H9 (cell line): ENCODE results near the gene ZSWIM6. TPM values are rescaled to one million over a fixed set of nuclear protein-coding genes. Genes with fewer than 3 reads are reported as not detected.

ENCODE experiments used
- DNase-seq: peaks from one replicate; pipeline ENCODE4 v3.0.0-alpha.2; 2017
- H2AFZ ChIP-seq: one replicate; pipeline ENCODE4 v1.6.1; 2013; ENCODE audit warnings: mild to moderate bottlenecking, low read length, control low read depth, moderate library complexity
- H2AK5ac ChIP-seq: 2 replicates; pipeline ENCODE4 v1.6.1; 2013; ENCODE audit warnings: low read length, control low read depth, mixed read lengths; ENCODE audit not compliant: insufficient read length
- H2BK120ac ChIP-seq: one replicate; pipeline ENCODE4 v1.6.1; 2013; ENCODE audit warnings: low read depth, mild to moderate bottlenecking, low read length, control low read depth, inconsistent platforms; ENCODE audit not compliant: poor library complexity, severe bottlenecking
- H2BK12ac ChIP-seq: 2 replicates; pipeline ENCODE4 v1.6.1; 2013; ENCODE audit warnings: low read length, control low read depth, mixed read lengths, low read depth; ENCODE audit not compliant: insufficient read length
- H2BK15ac ChIP-seq: 2 replicates; pipeline ENCODE4 v1.6.1; 2013; ENCODE audit warnings: low read depth, low read length, control low read depth
- H2BK20ac ChIP-seq: one replicate; pipeline ENCODE4 v1.6.1; 2013; ENCODE audit warnings: low read depth, mild to moderate bottlenecking, low read length, control low read depth, inconsistent platforms; ENCODE audit not compliant: poor library complexity, severe bottlenecking
- H2BK5ac ChIP-seq: 2 replicates; pipeline ENCODE4 v1.6.1; 2013; ENCODE audit warnings: low read length, control low read depth, mixed read lengths; ENCODE audit not compliant: insufficient read length
- H3K14ac ChIP-seq: 2 replicates; pipeline ENCODE4 v1.6.1; 2013; ENCODE audit warnings: low read length, control low read depth; ENCODE audit not compliant: insufficient read depth
- H3K18ac ChIP-seq: 2 replicates; pipeline ENCODE4 v1.6.1; 2013; ENCODE audit warnings: low read depth, mild to moderate bottlenecking, mixed read lengths, low read length, control low read depth; ENCODE audit not compliant: insufficient read length
- H3K23ac ChIP-seq: 2 replicates; pipeline ENCODE4 v1.6.1; 2013; ENCODE audit warnings: low read length, control low read depth, mixed read lengths, low read depth; ENCODE audit not compliant: insufficient read length
- H3K23me2 ChIP-seq: 2 replicates; pipeline ENCODE4 v1.6.1; 2013; ENCODE audit warnings: low read depth, mild to moderate bottlenecking, mixed read lengths, low read length, control low read depth; ENCODE audit not compliant: insufficient read length, poor library complexity, severe bottlenecking
- H3K27ac ChIP-seq: 2 replicates; pipeline ENCODE4 v1.5.1; 2013; ENCODE audit warnings: low read length, control low read depth, mixed read lengths, low read depth; ENCODE audit not compliant: insufficient read length
- H3K27me3 ChIP-seq: 2 replicates; pipeline ENCODE4 v1.6.1; 2013; ENCODE audit warnings: low read length, control low read depth, inconsistent platforms; ENCODE audit not compliant: insufficient read depth
- H3K4ac ChIP-seq: 2 replicates; pipeline ENCODE4 v1.6.1; 2013; ENCODE audit warnings: low read depth, mild to moderate bottlenecking, control low read depth, inconsistent platforms, low read length, moderate library complexity
- H3K4me1 ChIP-seq: 2 replicates; pipeline ENCODE4 v1.6.1; 2013; ENCODE audit warnings: low read length, control low read depth, inconsistent platforms; ENCODE audit not compliant: insufficient read depth
- H3K4me2 ChIP-seq: 2 replicates; pipeline ENCODE4 v1.6.1; 2013; ENCODE audit warnings: low read length, control low read depth, mixed read lengths; ENCODE audit not compliant: insufficient read length, insufficient read depth
- H3K56ac ChIP-seq: 2 replicates; pipeline ENCODE4 v1.6.1; 2013; ENCODE audit warnings: low read depth, mild to moderate bottlenecking, mixed read lengths, low read length, control low read depth; ENCODE audit not compliant: insufficient read length
- H3K79me1 ChIP-seq: 2 replicates; pipeline ENCODE4 v1.6.1; 2013; ENCODE audit warnings: low read depth, mild to moderate bottlenecking, moderate library complexity, low read length, control low read depth, inconsistent platforms; ENCODE audit not compliant: insufficient read depth, poor library complexity, severe bottlenecking
- H3K79me2 ChIP-seq: 2 replicates; pipeline ENCODE4 v1.6.1; 2013; ENCODE audit warnings: low read length, control low read depth, inconsistent platforms; ENCODE audit not compliant: insufficient read depth
- H3K9ac ChIP-seq: 2 replicates; pipeline ENCODE4 v1.6.1; 2013; ENCODE audit warnings: low read length, control low read depth, mixed read lengths; ENCODE audit not compliant: insufficient read length; ENCODE audit errors: extremely low read depth
- H3K9me3 ChIP-seq: one replicate; pipeline ENCODE4 v1.6.1; 2013; ENCODE audit warnings: low read depth, low read length, inconsistent platforms; ENCODE audit not compliant: control insufficient read depth
- H3T11ph ChIP-seq: one replicate; pipeline ENCODE4 v1.6.1; 2013; ENCODE audit warnings: mild to moderate bottlenecking, low read length, control low read depth, inconsistent platforms
- H4K20me1 ChIP-seq: one replicate; pipeline ENCODE4 v1.6.1; 2013; ENCODE audit not compliant: control insufficient read depth, insufficient read length, insufficient read depth
- H4K5ac ChIP-seq: 2 replicates; pipeline ENCODE4 v1.6.1; 2013; ENCODE audit warnings: low read depth, mild to moderate bottlenecking, mixed read lengths, low read length, control low read depth; ENCODE audit not compliant: insufficient read length
- H4K8ac ChIP-seq: replicated peaks from 2 replicates; pipeline ENCODE4 v1.6.1; 2013; ENCODE audit warnings: low read length, control low read depth, mixed read lengths, low read depth; ENCODE audit not compliant: insufficient read length
- H4K91ac ChIP-seq: 2 replicates; pipeline ENCODE4 v1.6.1; 2013; ENCODE audit warnings: low read depth, mild to moderate bottlenecking, moderate library complexity, mixed read lengths, low read length, control low read depth; ENCODE audit not compliant: insufficient read length
- H3K27ac Mint-ChIP-seq, 3 experiments: 2 replicates in 2 of 3; 3 replicates in 1 of 3; pipeline ENCODE4 v1.8.0; 2020 to 2021; ENCODE audit warnings: mixed read lengths in 3 of 3, mild to moderate bottlenecking in 1 of 3, moderate library complexity in 1 of 3
- H3K27me3 Mint-ChIP-seq: 2 replicates; pipeline ENCODE4 v1.8.0; 2021; ENCODE audit warnings: low read depth, mild to moderate bottlenecking, moderate library complexity, mixed read lengths
- H3K36me3 Mint-ChIP-seq, 3 experiments: 2 replicates in 2 of 3; 3 replicates in 1 of 3; pipeline ENCODE4 v1.8.0; 2020 to 2021; ENCODE audit warnings: low read depth in 3 of 3, mixed read lengths in 3 of 3; ENCODE audit not compliant: insufficient read depth in 1 of 3
- H3K4me1 Mint-ChIP-seq, 2 experiments: 2 replicates each; pipeline ENCODE4 v1.8.0; 2020; ENCODE audit warnings: mixed read lengths in 2 of 2
- H3K4me3 Mint-ChIP-seq, 2 experiments: 2 replicates in 1 of 2; 3 replicates in 1 of 2; pipeline ENCODE4 v1.8.0; 2020 to 2021; ENCODE audit warnings: mild to moderate bottlenecking in 2 of 2, mixed read lengths in 2 of 2, moderate library complexity in 1 of 2
- H3K9me3 Mint-ChIP-seq, 2 experiments: 2 replicates in 1 of 2; 3 replicates in 1 of 2; pipeline ENCODE4 v1.8.0; 2020; ENCODE audit warnings: mild to moderate bottlenecking in 2 of 2, mixed read lengths in 2 of 2, moderate library complexity in 1 of 2
- CTCF ChIP-seq: fragments of 200-600 bp; sonication (generic); conservative IDR thresholded peaks from 3 replicates; pipeline ENCODE4 v1.8.0; 2021; ENCODE audit warnings: antibody characterized with exemption, mild to moderate bottlenecking
- WGBS: extraction: QIAGEN DNeasy Blood & Tissue Kit; methylation state at CpG from one replicate; pipeline ENCODE4 v1.1.7; 2013; ENCODE audit warnings: missing lambda C conversion rate, low lambda C conversion rate, mixed read lengths; ENCODE audit not compliant: insufficient read length; ENCODE audit errors: extremely low coverage; 5-methylcytosine and 5-hydroxymethylcytosine counted together
- total RNA-seq: library from RNA; stranded (reverse); gene quantifications from 2 replicates; pipeline ENCODE4 v1.2.1, GENCODE V29; 2021

The ZSWIM6 gene
- total RNA-seq, 1 experiment from 2014 or later, result 11.5 TPM

- H4K20me1 ChIP-seq, result no peaks in the 10 kb centered on the region
Observed at GRCh38 chr5:61399679-61400078, 67.6 kb downstream of the ZSWIM6 start.

More at GRCh38 chr5:61399679-61400078, 67.6 kb downstream of the ZSWIM6 start:
- Histone ChIP-seq H3K23me2 (no peaks in the 10 kb centered on the region), H2AK5ac (no peak overlapping the region), H3K4ac (no peak overlapping the region), H3K9me3 (no peaks in the 10 kb centered on the region), H3K23ac (no peak overlapping the region), H3K9ac (no peak overlapping the region), H3K79me2 (peaks cover 3% of the 10 kb centered on the region; the same call in 1 of the 2 replicates), H2AFZ (no peak overlapping the region), H4K5ac (no peak overlapping the region), H2BK5ac (no peak overlapping the region), H4K91ac (no peak overlapping the region), H2BK120ac (no peak overlapping the region), H2BK20ac (no peak overlapping the region), H3K27me3 (no peaks in the 10 kb centered on the region), H3K14ac (no peak overlapping the region), H4K8ac (no peak overlapping the region), H3K56ac (no peak overlapping the region), H3K27ac (no peak overlapping the region), H3K79me1 (no peaks in the 10 kb centered on the region), H2BK15ac (no peak overlapping the region), H3T11ph (no peak overlapping the region), H3K4me2 (no peak overlapping the region), H3K4me1 (no peaks in the 10 kb centered on the region), H3K18ac (no peak overlapping the region), H2BK12ac (no peak overlapping the region)
- Mint-ChIP-seq H3K4me3 (no peak overlapping the region), H3K36me3 (peaks cover 0 to 9% (median 9%) of the 10 kb centered on the region in 3 experiments; a peak in 4 of 7 replicates), H3K27me3 (no peaks in the 10 kb centered on the region), H3K4me1 (peaks cover 35 to 40% of the 10 kb centered on the region in 2 experiments), H3K27ac (no peak overlapping the region; a peak in 2 of 7 replicates), H3K9me3 (peaks cover 3 to 7% of the 10 kb centered on the region in 2 experiments; a peak in 3 of 5 replicates)
- no CpG with 5 or more reads among the region's 5 CpGs for WGBS
- DNase-seq, result no peak
- no peak for TF ChIP-seq CTCF
